Measurements from ENCODE around the gene PDGFC. TPM values are rescaled to one million over a fixed set of nuclear protein-coding genes. Genes with fewer than 3 reads are reported as not detected.

The PDGFC gene
- total RNA-seq, 4 donors from 2014 or later, result 28.0 to 43.9 (median 34.8) TPM

- Histone ChIP-seq H3K9me3 (no peaks in the 10 kb centered on the region), H3K27ac (peak overlapping the region; percentile 2 to 63 (median 30)), H3K27me3 (no peaks in the 10 kb centered on the region), H3K36me3 (no peaks in the 10 kb centered on the region), H3K4me1 (peaks cover 3 to 40% (median 10%) of the 10 kb centered on the region in 3 donors), H3K4me3 (no peak overlapping the region)
- 19 to 20% methylated on average over 4 of the region's 4 CpGs for WGBS, 2 donors (ENCODE audit: low coverage in 1 of 2)
- TF ChIP-seq POLR2AphosphoS5 (IDR thresholded peaks at IDR 0.05), result no peak
- no peak for TF ChIP-seq EP300 (IDR thresholded peaks at IDR 0.05)
- no peak for TF ChIP-seq CTCF (IDR thresholded peaks at IDR 0.05)
- no peak for TF ChIP-seq POLR2A (IDR thresholded peaks at IDR 0.05)
- ATAC-seq, result no peak
These were observed 192.6 kb downstream of the PDGFC start for GRCh38 chr4:156779042-156779441.

- no peak for ATAC-seq
- no peaks in the 10 kb centered on the region for H3K36me3 ChIP-seq
- H3K4me1 ChIP-seq, result peaks cover 3 to 44% (median 10%) of the 10 kb centered on the region in 3 donors
- H3K9me3 ChIP-seq, result no peaks in the 10 kb centered on the region
- WGBS, 2 donors (ENCODE audit: low coverage in 1 of 2), result 20 to 38% methylated on average over 1 of the region's 1 CpG
- H3K27me3 ChIP-seq, result no peaks in the 10 kb centered on the region
- no peak overlapping the region for H3K4me3 ChIP-seq
- peak overlapping the region; percentile 2 to 63 (median 30) for H3K27ac ChIP-seq
- TF ChIP-seq POLR2AphosphoS5 (IDR thresholded peaks at IDR 0.05), result no peak
- TF ChIP-seq CTCF (IDR thresholded peaks at IDR 0.05), result no peak
- TF ChIP-seq EP300 (IDR thresholded peaks at IDR 0.05), result no peak
- TF ChIP-seq POLR2A (IDR thresholded peaks at IDR 0.05), result no peak
These were observed 193.0 kb downstream of the PDGFC start for GRCh38 chr4:156778606-156779005.

GRCh38 chr4:156778093-156778492 lies 193.5 kb downstream of the PDGFC start:
- Histone ChIP-seq H3K9me3 (no peaks in the 10 kb centered on the region), H3K36me3 (no peaks in the 10 kb centered on the region), H3K4me3 (no peak overlapping the region), H3K27me3 (no peaks in the 10 kb centered on the region), H3K4me1 (peaks cover 3 to 49% (median 10%) of the 10 kb centered on the region in 3 donors), H3K27ac (peak overlapping the region in 1 of 4 donors; percentile 29)
- TF ChIP-seq POLR2A (IDR thresholded peaks at IDR 0.05), result no peak
- no peak for TF ChIP-seq CTCF (IDR thresholded peaks at IDR 0.05)
- no peak for TF ChIP-seq POLR2AphosphoS5 (IDR thresholded peaks at IDR 0.05)
- no peak for TF ChIP-seq EP300 (IDR thresholded peaks at IDR 0.05)
- no peak for ATAC-seq
- 18 to 30% methylated on average over 1 of the region's 1 CpG for WGBS, 2 donors (ENCODE audit: low coverage in 1 of 2)

- WGBS, 2 donors (ENCODE audit: low coverage in 1 of 2), result 15 to 20% methylated on average over 1 of the region's 1 CpG
- Histone ChIP-seq H3K27ac (no peak overlapping the region), H3K27me3 (no peaks in the 10 kb centered on the region), H3K9me3 (no peaks in the 10 kb centered on the region), H3K4me3 (no peak overlapping the region), H3K36me3 (no peaks in the 10 kb centered on the region), H3K4me1 (peaks cover 6 to 72% (median 16%) of the 10 kb centered on the region in 3 donors)
- TF ChIP-seq POLR2A (IDR thresholded peaks at IDR 0.05) (no peak), CTCF (IDR thresholded peaks at IDR 0.05) (no peak), EP300 (IDR thresholded peaks at IDR 0.05) (no peak), POLR2AphosphoS5 (IDR thresholded peaks at IDR 0.05) (no peak)
- no peak for ATAC-seq
These were observed 195.8 kb downstream of the PDGFC start for GRCh38 chr4:156775813-156776212.

- Histone ChIP-seq H3K4me3 (no peak overlapping the region), H3K27ac (peak overlapping the region in 1 of 4 donors; percentile 16), H3K4me1 (peaks cover 15 to 86% (median 16%) of the 10 kb centered on the region in 3 donors), H3K36me3 (no peaks in the 10 kb centered on the region), H3K27me3 (no peaks in the 10 kb centered on the region), H3K9me3 (no peaks in the 10 kb centered on the region)
- ATAC-seq, result peak; percentile 72
- WGBS, 2 donors (ENCODE audit: low coverage in 1 of 2), result 17 to 55% methylated on average over 4 of the region's 4 CpGs
- TF ChIP-seq EP300 (IDR thresholded peaks at IDR 0.05) (no peak), CTCF (IDR thresholded peaks at IDR 0.05) (no peak), POLR2A (IDR thresholded peaks at IDR 0.05) (no peak), POLR2AphosphoS5 (IDR thresholded peaks at IDR 0.05) (no peak)
These were observed 197.2 kb downstream of the PDGFC start for GRCh38 chr4:156774422-156774821.

Data from gastroesophageal sphincter (tissue), 4 donors.